A549 (cell line): ENCODE data around the gene EPS8L3. TPM values are rescaled to one million over a fixed set of nuclear protein-coding genes. Genes with fewer than 3 reads are reported as not detected.

Experiments
- ATAC-seq, 2 experiments: fragments of 200-7000 bp in 1 of 2; fragments of >200 bp in 1 of 2; cut with Nextera tagmentation in 1 of 2; cut with Tn5 transposase in 1 of 2; 3 replicates each; pipeline versions ENCODE4 v1.8.0 to v1.9.1; 2018 to 2020; ENCODE audit warnings: mild to moderate bottlenecking in 1 of 2, moderate library complexity in 1 of 2
- CTCF ChIA-PET: fragments of 300-600 bp; sonication (Branson Sonifier 250); formaldehyde crosslinking; extraction: SDS; loops from one replicate; lab custom pipeline; 2021; ENCODE audit warnings: antibody characterized with exemption, inconsistent platforms; lab: Yijun Ruan, JAX
- POLR2A ChIA-PET: fragments of 350-600 bp; formaldehyde crosslinking; extraction: SDS; loops from one replicate; lab custom pipeline; 2021; ENCODE audit warnings: antibody characterized with exemption, inconsistent platforms; lab: Yijun Ruan, JAX
- DNase-seq, 2 experiments: peaks; one replicate each; pipeline versions ENCODE4 v3.0.0 to v3.0.0-alpha.2; 2011 to 2016; ENCODE audit warnings: low read depth in 1 of 2, low spot score in 1 of 2
- FAIRE-seq: peaks from 2 replicates; lab custom pipeline; 2011; peaks lifted over from hg19 to GRCh38; lab: Jason Lieb, UNC
- H3K27ac ChIP-seq, 2 experiments: fragments of >200 bp; sonication (Bioruptor Twin); formaldehyde crosslinking; 3 replicates each; pipeline ENCODE4 v1.5.1; 2016 to 2017
- H3K4me1 ChIP-seq: fragments of >200 bp; sonication (Bioruptor Twin); formaldehyde crosslinking; 3 replicates; pipeline ENCODE4 v1.6.1; 2016
- H3K4me2 ChIP-seq: fragments of >200 bp; sonication (Bioruptor Twin); formaldehyde crosslinking; 3 replicates; pipeline ENCODE4 v1.6.1; 2016
- H3K4me3 ChIP-seq: fragments of >200 bp; sonication (Bioruptor Twin); formaldehyde crosslinking; 3 replicates; pipeline ENCODE4 v1.5.1; 2016
- H3K9me3 ChIP-seq: fragments of >200 bp; sonication (Bioruptor Twin); formaldehyde crosslinking; 3 replicates; pipeline ENCODE4 v1.6.1; 2016
- CBX2 ChIP-seq: fragments of 200-600 bp; sonication (generic); IDR thresholded peaks from 2 replicates; pipeline ENCODE4 v1.6.1; 2016; ENCODE audit warnings: low read depth, mild to moderate bottlenecking, borderline replicate concordance
- CHD2 ChIP-seq: fragments of 150-350 bp; IDR thresholded peaks from 2 replicates; pipeline ENCODE4 v1.6.1; 2014; ENCODE audit warnings: low read length; ENCODE audit not compliant: partially characterized antibody
- CHD4 ChIP-seq: fragments of 200-600 bp; sonication (generic); IDR thresholded peaks from 2 replicates; pipeline ENCODE4 v1.6.1; 2016; ENCODE audit warnings: antibody characterized with exemption, mild to moderate bottlenecking, borderline replicate concordance
- FOSL2 ChIP-seq, 2 experiments: fragments of 450-650 bp in 1 of 2; fragments of >200 bp in 1 of 2; sonication (Bioruptor Twin) in 1 of 2; formaldehyde crosslinking; IDR thresholded peaks; 2 replicates each; pipeline versions ENCODE4 v1.5.0 to v1.6.1; 2016 to 2020; ENCODE audit warnings: mild to moderate bottlenecking in 1 of 2, moderate library complexity in 1 of 2
- FOXS1 ChIP-seq: fragments of 250-450 bp; sonication (Bioruptor Pico); IDR thresholded peaks from 2 replicates; pipeline ENCODE4 v1.5.0; 2020; ENCODE audit warnings: mild to moderate bottlenecking, moderate library complexity
- HEYL ChIP-seq: fragments of 250-450 bp; sonication (Bioruptor Pico); IDR thresholded peaks from 2 replicates; pipeline ENCODE4 v1.8.0; 2021; ENCODE audit warnings: mild to moderate bottlenecking, moderate library complexity
- HOXB5 ChIP-seq: fragments of 250-450 bp; sonication (Bioruptor Pico); IDR thresholded peaks from 2 replicates; pipeline ENCODE4 v1.5.0; 2020; ENCODE audit warnings: mild to moderate bottlenecking, moderate library complexity
- KDM1A ChIP-seq: fragments of 200-600 bp; sonication (generic); IDR thresholded peaks from 2 replicates; pipeline ENCODE4 v1.6.1; 2016; ENCODE audit warnings: low read depth, mild to moderate bottlenecking
- MAFK ChIP-seq: fragments of 450-650 bp; IDR thresholded peaks from 2 replicates; pipeline ENCODE4 v1.6.1; 2014; ENCODE audit not compliant: partially characterized antibody
- MYC ChIP-seq: IDR thresholded peaks from 2 replicates; pipeline ENCODE4 v1.6.1; 2012; ENCODE audit warnings: mild to moderate bottlenecking, inconsistent platforms, low read length, improper control_type of control experiment, borderline replicate concordance
- NR3C1 ChIP-seq: fragments of >200 bp; sonication (Bioruptor Twin); formaldehyde crosslinking; IDR thresholded peaks from 3 replicates; pipeline ENCODE4 v1.6.1; 2017
- PHF8 ChIP-seq: fragments of 200-600 bp; sonication (generic); IDR thresholded peaks from 2 replicates; pipeline ENCODE4 v1.6.1; 2016; ENCODE audit warnings: low read depth, mild to moderate bottlenecking, antibody characterized with exemption, moderate library complexity, borderline replicate concordance
- ZSCAN20 ChIP-seq: fragments of 250-450 bp; sonication (Bioruptor Pico); IDR thresholded peaks from 2 replicates; pipeline ENCODE4 v1.8.0; 2022; ENCODE audit warnings: mild to moderate bottlenecking, moderate library complexity
- WGBS: methylation state at CpG from one replicate; pipeline ENCODE4 v1.1.6; 2017; ENCODE audit errors: missing lambda C conversion rate; 5-methylcytosine and 5-hydroxymethylcytosine counted together
- polyA plus RNA-seq, 4 experiments: library from polyadenylated mRNA; depleted of rRNA in 3 of 4; stranded (reverse); fragments of >200 nt; fragmentation: RNase III in 1 of 4; extraction: RNeasy Plus Mini Kit Qiagen cat#74134 plus additional on column Dnase treatment in 1 of 4; gene quantifications; 2 replicates in 3 of 4; 3 replicates in 1 of 4; pipeline ENCODE4 v1.2.3, GENCODE V29; 2011 to 2017
- TF ChIP-seq, protein P1 (sequence below): IDR thresholded peaks from 2 replicates; pipeline ENCODE4 v1.6.1; 2012
- TF ChIP-seq, protein P2 (sequence below): IDR thresholded peaks from 2 replicates; pipeline ENCODE4 v1.6.1; 2012; ENCODE audit warnings: low read depth, borderline replicate concordance
- TF ChIP-seq, protein P3 (sequence below): fragments of 250-450 bp; sonication (Bioruptor Pico); IDR thresholded peaks from 2 replicates; pipeline ENCODE4 v1.5.0; 2021; ENCODE audit warnings: mild to moderate bottlenecking, moderate library complexity, borderline replicate concordance
- TF ChIP-seq, protein P4 (sequence below): fragments of 450-650 bp; IDR thresholded peaks from 2 replicates; pipeline ENCODE4 v1.6.1; 2014; ENCODE audit warnings: antibody characterized with exemption
- TF ChIP-seq, protein P5 (sequence below): IDR thresholded peaks from 2 replicates; pipeline ENCODE4 v1.6.1; 2012

The EPS8L3 gene
- polyA plus RNA-seq, 2 of the 4 experiments (the other 2 are of a cell fraction) = 3.3 to 5.1 TPM

DNA sequence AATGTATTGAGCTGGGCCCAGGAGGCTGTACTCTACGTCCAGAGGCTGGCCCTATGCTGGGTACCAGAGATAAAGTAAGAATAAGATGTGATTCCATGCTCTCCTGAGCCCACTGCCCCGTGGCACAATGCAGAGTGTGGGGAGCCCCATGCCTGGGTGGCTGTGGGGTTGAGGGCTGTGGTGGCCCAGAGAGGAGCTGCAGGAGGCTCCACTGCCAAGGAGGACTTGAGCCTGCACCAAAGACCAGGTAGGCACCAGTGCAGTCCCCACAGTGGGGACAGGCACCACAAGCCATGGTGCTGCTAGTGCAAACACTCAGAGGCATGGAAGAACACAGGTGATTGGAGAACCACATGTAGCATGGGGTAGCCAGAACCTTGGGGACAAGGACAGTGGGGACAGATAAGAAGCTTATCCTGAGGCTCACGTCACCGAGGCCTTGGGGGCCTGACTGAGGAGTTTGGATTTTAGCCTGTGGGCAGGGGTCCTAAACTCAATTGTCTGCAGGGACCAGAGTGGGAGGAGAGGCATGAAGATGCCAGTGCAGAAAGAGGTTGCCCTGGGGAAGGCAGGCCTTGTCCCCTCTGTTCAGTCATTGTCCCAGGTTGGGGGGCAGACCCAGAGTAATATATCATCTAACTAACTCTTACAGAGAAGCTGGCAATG, 21.9 kb upstream of the EPS8L3 start:
- peaks cover 74% of the 10 kb centered on the region for H3K4me1 ChIP-seq
- no peak overlapping the region for H3K4me3 ChIP-seq
- FAIRE-seq = no peak
- peaks cover 14% of the 10 kb centered on the region for H3K9me3 ChIP-seq
- no peak for DNase-seq
- H3K4me2 ChIP-seq = peak overlapping the region; percentile 60
- ChIA-PET CTCF (interaction anchor here (1.0 to 28.1 kb wide), 6 partner anchors 9 to 226 kb away, joined by 3 to 969 read pairs (median 6); partner anchors contain the start of gene AHCYL1), POLR2A (no interaction called here)
- WGBS = 95% methylated on average over 4 of the region's 4 CpGs
- peak overlapping the region; percentile 86 to 98 for H3K27ac ChIP-seq
- ATAC-seq = no peak
- TF ChIP-seq HOXB5 (no peak), KDM1A (no peak), PHF8 (no peak), ZSCAN20 (no peak), FOSL2 (IDR thresholded peaks at IDR 0.05) (no peak), FOSL2 (CRISPR knock-in tag; IDR thresholded peaks at IDR 0.05) (no peak), CHD2 (no peak), HEYL (no peak), CHD4 (no peak)
- TF ChIP-seq, protein P1, sequence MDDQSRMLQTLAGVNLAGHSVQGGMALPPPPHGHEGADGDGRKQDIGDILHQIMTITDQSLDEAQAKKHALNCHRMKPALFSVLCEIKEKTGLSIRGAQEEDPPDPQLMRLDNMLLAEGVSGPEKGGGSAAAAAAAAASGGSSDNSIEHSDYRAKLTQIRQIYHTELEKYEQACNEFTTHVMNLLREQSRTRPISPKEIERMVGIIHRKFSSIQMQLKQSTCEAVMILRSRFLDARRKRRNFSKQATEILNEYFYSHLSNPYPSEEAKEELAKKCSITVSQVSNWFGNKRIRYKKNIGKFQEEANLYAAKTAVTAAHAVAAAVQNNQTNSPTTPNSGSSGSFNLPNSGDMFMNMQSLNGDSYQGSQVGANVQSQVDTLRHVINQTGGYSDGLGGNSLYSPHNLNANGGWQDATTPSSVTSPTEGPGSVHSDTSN = no peak
- TF ChIP-seq, protein P2, sequence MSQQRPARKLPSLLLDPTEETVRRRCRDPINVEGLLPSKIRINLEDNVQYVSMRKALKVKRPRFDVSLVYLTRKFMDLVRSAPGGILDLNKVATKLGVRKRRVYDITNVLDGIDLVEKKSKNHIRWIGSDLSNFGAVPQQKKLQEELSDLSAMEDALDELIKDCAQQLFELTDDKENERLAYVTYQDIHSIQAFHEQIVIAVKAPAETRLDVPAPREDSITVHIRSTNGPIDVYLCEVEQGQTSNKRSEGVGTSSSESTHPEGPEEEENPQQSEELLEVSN = no peak
- TF ChIP-seq, protein P3, sequence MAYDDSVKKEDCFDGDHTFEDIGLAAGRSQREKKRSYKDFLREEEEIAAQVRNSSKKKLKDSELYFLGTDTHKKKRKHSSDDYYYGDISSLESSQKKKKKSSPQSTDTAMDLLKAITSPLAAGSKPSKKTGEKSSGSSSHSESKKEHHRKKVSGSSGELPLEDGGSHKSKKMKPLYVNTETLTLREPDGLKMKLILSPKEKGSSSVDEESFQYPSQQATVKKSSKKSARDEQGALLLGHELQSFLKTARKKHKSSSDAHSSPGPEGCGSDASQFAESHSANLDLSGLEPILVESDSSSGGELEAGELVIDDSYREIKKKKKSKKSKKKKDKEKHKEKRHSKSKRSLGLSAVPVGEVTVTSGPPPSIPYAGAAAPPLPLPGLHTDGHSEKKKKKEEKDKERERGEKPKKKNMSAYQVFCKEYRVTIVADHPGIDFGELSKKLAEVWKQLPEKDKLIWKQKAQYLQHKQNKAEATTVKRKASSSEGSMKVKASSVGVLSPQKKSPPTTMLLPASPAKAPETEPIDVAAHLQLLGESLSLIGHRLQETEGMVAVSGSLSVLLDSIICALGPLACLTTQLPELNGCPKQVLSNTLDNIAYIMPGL = no peak

DNA sequence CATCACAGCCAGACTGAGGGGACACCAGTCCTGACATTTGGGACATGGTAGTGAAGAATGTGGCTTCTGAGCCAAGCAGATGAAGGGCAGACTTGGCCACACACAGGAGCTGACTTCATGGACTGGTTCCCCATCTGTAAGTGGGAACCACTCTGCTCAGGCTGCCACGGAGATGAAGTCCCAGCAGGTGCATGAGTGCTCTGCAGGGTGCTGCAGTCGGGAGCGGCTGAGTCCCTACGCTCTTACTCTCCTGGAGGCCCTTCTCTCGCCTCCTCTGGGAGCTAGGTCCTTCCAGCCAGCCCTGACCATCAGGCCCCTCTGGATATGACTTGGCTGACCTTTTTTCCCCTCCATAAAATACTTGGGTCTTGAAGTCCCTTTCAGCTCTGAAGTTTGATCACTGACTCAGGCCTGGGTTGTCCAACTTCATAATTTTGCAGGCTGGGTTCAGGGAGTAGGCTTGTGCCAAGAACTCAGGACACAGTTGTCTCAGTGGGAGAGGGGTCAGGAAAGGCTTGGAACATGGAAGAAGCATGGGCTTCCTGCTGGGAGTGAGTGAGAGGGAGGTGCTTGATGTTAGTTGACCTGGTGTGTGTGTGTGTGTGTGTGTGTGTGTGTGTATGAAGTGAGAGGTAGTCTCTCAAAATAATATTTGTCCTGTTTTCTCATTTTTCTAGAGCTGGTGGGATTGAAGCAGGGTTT, 21.0 kb upstream of the EPS8L3 start:
- ATAC-seq (no peak), FAIRE-seq (no peak), DNase-seq (no peak)
- ChIA-PET POLR2A (no interaction called here), CTCF (interaction anchor here (1.0 to 28.1 kb wide), 5 partner anchors 8 to 227 kb away, joined by 3 to 969 read pairs (median 7); partner anchors contain the start of gene AHCYL1)
- Histone ChIP-seq H3K4me2 (no peak overlapping the region), H3K4me1 (peaks cover 68% of the 10 kb centered on the region), H3K27ac (peak overlapping the region; percentile 86 to 98), H3K9me3 (peaks cover 20% of the 10 kb centered on the region), H3K4me3 (no peak overlapping the region)
- TF ChIP-seq, protein P4, sequence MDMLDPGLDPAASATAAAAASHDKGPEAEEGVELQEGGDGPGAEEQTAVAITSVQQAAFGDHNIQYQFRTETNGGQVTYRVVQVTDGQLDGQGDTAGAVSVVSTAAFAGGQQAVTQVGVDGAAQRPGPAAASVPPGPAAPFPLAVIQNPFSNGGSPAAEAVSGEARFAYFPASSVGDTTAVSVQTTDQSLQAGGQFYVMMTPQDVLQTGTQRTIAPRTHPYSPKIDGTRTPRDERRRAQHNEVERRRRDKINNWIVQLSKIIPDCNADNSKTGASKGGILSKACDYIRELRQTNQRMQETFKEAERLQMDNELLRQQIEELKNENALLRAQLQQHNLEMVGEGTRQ = no peak
- TF ChIP-seq NR3C1 (no peak), MYC (no peak), CBX2 (no peak), FOXS1 (CRISPR knock-in tag) (no peak), MAFK (no peak)
- TF ChIP-seq, protein P5, sequence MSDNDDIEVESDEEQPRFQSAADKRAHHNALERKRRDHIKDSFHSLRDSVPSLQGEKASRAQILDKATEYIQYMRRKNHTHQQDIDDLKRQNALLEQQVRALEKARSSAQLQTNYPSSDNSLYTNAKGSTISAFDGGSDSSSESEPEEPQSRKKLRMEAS = no peak
- TF ChIP-seq, protein P3 = no peak
- 89% methylated on average over 5 of the region's 5 CpGs for WGBS
